K562 (cell line): ENCODE data around the gene PRSS8.

Source experiments
- RAD21 ChIP-seq, 2 experiments: fragments of 250-450 bp in 1 of 2; fragments of 450-650 bp in 1 of 2; sonication (Bioruptor Pico) in 1 of 2; formaldehyde crosslinking in 1 of 2; IDR thresholded peaks in 1 of 2; conservative IDR thresholded peaks in 1 of 2; 2 replicates each; pipeline versions ENCODE4 v1.4.0 to v1.8.0; 2020 to 2022; ENCODE audit warnings: mild to moderate bottlenecking in 2 of 2, moderate library complexity in 1 of 2
- RBM39 ChIP-seq: fragments of 200-400 bp; formaldehyde crosslinking; optimal IDR thresholded peaks from 2 replicates; pipeline ENCODE3; 2018; ENCODE audit warnings: low read depth, low read length
- REST ChIP-seq, 2 experiments: fragments of 450-650 bp; formaldehyde crosslinking in 1 of 2; IDR thresholded peaks; 2 replicates each; pipeline versions ENCODE4 v1.4.0 to v1.6.1; 2014 to 2020; ENCODE audit warnings: mild to moderate bottlenecking in 2 of 2, borderline replicate concordance in 1 of 2, low read depth in 1 of 2
- THAP12 ChIP-seq: fragments of 250-450 bp; sonication (Bioruptor Pico); IDR thresholded peaks from 2 replicates; pipeline ENCODE4 v1.9.0; 2021; ENCODE audit warnings: mild to moderate bottlenecking, inconsistent platforms
- ZNF717 ChIP-seq: fragments of 250-450 bp; sonication (Bioruptor Pico); IDR thresholded peaks from 2 replicates; pipeline ENCODE4 v1.5.0; 2021

- TF ChIP-seq RAD21 (CRISPR knock-in tag; conservative IDR thresholded peaks at IDR 0.05 in 1 of 2, IDR thresholded peaks at IDR 0.05 in 1 of 2), result no peak
- no peak for TF ChIP-seq REST (IDR thresholded peaks at IDR 0.05; ENCODE audit: borderline replicate concordance)
- TF ChIP-seq REST (CRISPR knock-in tag; IDR thresholded peaks at IDR 0.05; ENCODE audit: low read depth), result no peak
- TF ChIP-seq THAP12 (CRISPR knock-in tag), result no peak
- TF ChIP-seq ZNF717 (CRISPR knock-in tag), result no peak
- no peak for TF ChIP-seq RBM39
These were observed 748 bp upstream of the PRSS8 start for GRCh38 chr16:31136287-31136662.
